ENCODE measurements around the gene GJA3. TPM values are rescaled to one million over a fixed set of nuclear protein-coding genes. Genes with fewer than 3 reads are reported as not detected.
A peak's percentile ranks its signal among the peaks of the same experiment; 100 is the strongest.

GJA3 gene
- total RNA-seq, 1 experiment from 2014 or later, result 0.15 TPM

DNA sequence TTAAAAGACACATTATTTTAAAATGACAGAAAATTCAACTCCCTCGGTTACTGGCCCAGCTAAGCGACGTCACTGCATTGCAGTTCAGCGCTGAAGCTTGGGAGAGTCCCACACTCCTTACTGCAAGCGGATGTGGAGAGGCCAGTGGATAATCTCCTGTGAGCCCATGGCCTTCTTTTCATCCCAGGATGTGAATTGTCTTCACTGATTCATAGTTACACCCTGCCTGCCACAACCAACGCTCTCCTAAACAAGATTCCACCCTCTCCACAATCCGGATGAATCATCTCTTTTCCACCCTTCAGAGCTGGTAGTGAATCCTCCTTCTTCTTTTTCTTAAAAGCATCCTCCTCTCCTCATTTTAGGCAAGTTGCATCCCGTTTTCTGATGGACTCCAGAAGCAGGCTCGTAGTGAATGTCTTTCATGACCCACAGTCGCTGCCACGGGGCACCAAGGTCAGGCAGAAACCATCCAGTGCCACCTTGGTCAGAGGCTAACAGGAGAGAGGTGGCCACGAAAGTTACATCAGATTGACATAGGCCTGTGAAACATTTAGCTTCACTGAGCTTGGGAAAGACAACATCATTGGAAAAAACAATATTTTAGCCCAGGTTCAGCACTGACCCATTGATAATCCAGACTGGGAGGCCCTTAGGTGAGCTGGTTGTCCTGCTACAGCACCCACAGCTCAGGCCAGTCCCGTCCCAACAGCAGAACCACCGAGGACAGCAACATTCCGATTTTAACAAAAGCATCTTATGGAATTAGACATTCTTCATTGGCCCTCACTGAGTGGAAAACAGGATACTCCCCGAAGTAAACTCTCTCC lies 29.8 kb upstream of the GJA3 start:
- BruUV-seq (replicated peaks), result no TSS peak
- POLR2A ChIA-PET (ENCODE audit: unreplicated experiment), result interaction anchor here (0.6 kb wide), 1 partner anchor 180 kb away, joined by 10 read pairs; no protein-coding TSS in a partner anchor
- H3K4me1 ChIP-seq (replicated peaks; ENCODE audit: insufficient read depth), result peaks cover 19% of the 10 kb centered on the region

GRCh38 chr13:20190076-20190475 lies 29.2 kb upstream of the GJA3 start:
- Histone ChIP-seq H3K27ac (no peak overlapping the region), H3F3A (ENCODE audit: insufficient read depth, low read depth) (peaks cover 16% of the 10 kb centered on the region; the same call in 1 of the 2 replicates), H3K9me3 (ENCODE audit: insufficient read depth, low read depth) (no peaks in the 10 kb centered on the region), H3K4me2 (peak overlapping the region; percentile 85), H3K4me1 (replicated peaks; ENCODE audit: insufficient read depth) (peaks cover 19% of the 10 kb centered on the region), H3K4me3 (no peak overlapping the region), H2AFZ (no peak overlapping the region), H4K20me1 (ENCODE audit: insufficient read depth) (no peaks in the 10 kb centered on the region; the same call in 1 of the 2 replicates), H3K79me2 (ENCODE audit: low read depth) (peaks cover 13% of the 10 kb centered on the region; the same call in 1 of the 2 replicates), H3K36me3 (ENCODE audit: low read depth) (peaks cover 11% of the 10 kb centered on the region; the same call in 1 of the 2 replicates), H3K9me2 (ENCODE audit: insufficient read depth) (no peaks in the 10 kb centered on the region), H3K27me3 (ENCODE audit: insufficient read depth, low read depth) (no peaks in the 10 kb centered on the region)
- intact Hi-C loops (cut with micrococcal nuclease; ENCODE audit: unreplicated experiment), result loop anchor here (10.0 kb wide), 1 partner anchor 735 kb away; no protein-coding TSS in a partner anchor
- POLR2A ChIA-PET (ENCODE audit: unreplicated experiment), result no interaction called here
- CTCF ChIA-PET, result interaction anchor here (0.6 kb wide), 1 partner anchor 53 kb away, joined by 3 read pairs; no protein-coding TSS in a partner anchor
- TF ChIP-seq, protein P1, sequence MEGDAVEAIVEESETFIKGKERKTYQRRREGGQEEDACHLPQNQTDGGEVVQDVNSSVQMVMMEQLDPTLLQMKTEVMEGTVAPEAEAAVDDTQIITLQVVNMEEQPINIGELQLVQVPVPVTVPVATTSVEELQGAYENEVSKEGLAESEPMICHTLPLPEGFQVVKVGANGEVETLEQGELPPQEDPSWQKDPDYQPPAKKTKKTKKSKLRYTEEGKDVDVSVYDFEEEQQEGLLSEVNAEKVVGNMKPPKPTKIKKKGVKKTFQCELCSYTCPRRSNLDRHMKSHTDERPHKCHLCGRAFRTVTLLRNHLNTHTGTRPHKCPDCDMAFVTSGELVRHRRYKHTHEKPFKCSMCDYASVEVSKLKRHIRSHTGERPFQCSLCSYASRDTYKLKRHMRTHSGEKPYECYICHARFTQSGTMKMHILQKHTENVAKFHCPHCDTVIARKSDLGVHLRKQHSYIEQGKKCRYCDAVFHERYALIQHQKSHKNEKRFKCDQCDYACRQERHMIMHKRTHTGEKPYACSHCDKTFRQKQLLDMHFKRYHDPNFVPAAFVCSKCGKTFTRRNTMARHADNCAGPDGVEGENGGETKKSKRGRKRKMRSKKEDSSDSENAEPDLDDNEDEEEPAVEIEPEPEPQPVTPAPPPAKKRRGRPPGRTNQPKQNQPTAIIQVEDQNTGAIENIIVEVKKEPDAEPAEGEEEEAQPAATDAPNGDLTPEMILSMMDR (conservative IDR thresholded peaks at IDR 0.05), result no peak
- TF ChIP-seq EZH2 (IDR thresholded peaks at IDR 0.05; ENCODE audit: low read depth), result no peak
- DNase-seq, result no peak
- no TSS peak for BruUV-seq (replicated peaks)

More for the DNA sequence above, 29.8 kb upstream of the GJA3 start:
- no peak overlapping the region for H2AFZ ChIP-seq
- H3K27ac ChIP-seq, result no peak overlapping the region
- no peak for DNase-seq
- no peaks in the 10 kb centered on the region for H3K27me3 ChIP-seq (ENCODE audit: insufficient read depth, low read depth)
- peak overlapping the region; percentile 85 for H3K4me2 ChIP-seq
- H3K9me2 ChIP-seq (ENCODE audit: insufficient read depth), result no peaks in the 10 kb centered on the region
- peaks cover 13% of the 10 kb centered on the region; the same call in 1 of the 2 replicates for H3K79me2 ChIP-seq (ENCODE audit: low read depth)
- H3K36me3 ChIP-seq (ENCODE audit: low read depth), result peaks cover 11% of the 10 kb centered on the region; the same call in 1 of the 2 replicates
- CTCF ChIA-PET, result interaction anchor here (0.7 kb wide), 1 partner anchor 16 kb away, joined by 3 read pairs; no protein-coding TSS in a partner anchor
- TF ChIP-seq EZH2 (IDR thresholded peaks at IDR 0.05; ENCODE audit: low read depth), result no peak
- TF ChIP-seq, protein P1 (conservative IDR thresholded peaks at IDR 0.05), result no peak
- peak overlapping the region; percentile 70 for H3K4me3 ChIP-seq
- intact Hi-C loops (cut with micrococcal nuclease; ENCODE audit: unreplicated experiment), result loop anchor here (10.0 kb wide), 1 partner anchor 734 kb away; no protein-coding TSS in a partner anchor
- no peaks in the 10 kb centered on the region; the same call in 1 of the 2 replicates for H4K20me1 ChIP-seq (ENCODE audit: insufficient read depth)
- H3K9me3 ChIP-seq (ENCODE audit: insufficient read depth, low read depth), result no peaks in the 10 kb centered on the region
- H3F3A ChIP-seq (ENCODE audit: insufficient read depth, low read depth), result peaks cover 16% of the 10 kb centered on the region; the same call in 1 of the 2 replicates

DNA sequence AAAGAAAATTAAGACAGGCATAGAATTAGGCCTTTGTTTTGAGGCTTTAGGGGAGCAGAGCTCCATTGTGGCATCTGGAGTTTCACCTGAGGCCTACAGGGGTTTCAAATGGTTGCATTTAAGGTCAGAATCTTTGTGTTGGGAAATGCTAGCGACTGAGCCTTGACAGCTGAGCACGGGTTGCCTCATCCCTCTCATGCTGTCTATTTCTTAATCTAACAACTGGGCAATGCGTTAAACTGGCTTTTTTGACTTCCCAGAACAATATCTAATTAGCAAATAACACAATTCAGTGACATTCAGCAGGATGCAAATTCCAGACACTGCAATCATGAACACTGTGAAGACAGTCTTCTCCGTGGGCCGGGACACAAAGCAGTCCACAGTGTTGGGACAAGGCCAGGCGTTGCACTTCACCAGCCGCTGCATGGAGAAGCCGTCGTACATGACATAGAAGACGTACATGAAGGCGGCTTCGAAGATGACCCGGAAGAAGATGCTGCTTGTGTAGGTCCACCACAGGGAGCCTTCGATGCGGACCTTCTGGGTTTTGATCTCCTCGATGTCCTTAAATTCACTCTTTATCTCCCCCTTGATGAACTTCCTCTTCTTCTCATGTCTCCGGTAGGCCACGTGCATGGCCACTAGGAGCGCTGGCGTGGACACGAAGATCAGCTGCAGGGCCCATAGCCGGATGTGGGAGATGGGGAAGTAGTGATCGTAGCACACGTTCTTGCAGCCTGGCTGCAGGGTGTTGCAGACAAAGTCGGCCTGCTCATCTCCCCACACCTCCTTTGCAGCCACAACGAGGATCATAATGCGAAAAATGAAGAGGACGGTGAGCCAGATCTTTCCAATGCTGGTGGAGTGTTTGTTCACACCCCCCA lies 28.1 kb upstream of the GJA3 start:
- no peak overlapping the region for H2AFZ ChIP-seq
- ChIA-PET CTCF (no interaction called here), POLR2A (ENCODE audit: unreplicated experiment) (no interaction called here)
- no peak overlapping the region for H3K27ac ChIP-seq
- no peaks in the 10 kb centered on the region for H3K9me2 ChIP-seq (ENCODE audit: insufficient read depth)
- peaks cover 9% of the 10 kb centered on the region; the same call in 1 of the 2 replicates for H3F3A ChIP-seq (ENCODE audit: insufficient read depth, low read depth)
- peaks cover 19% of the 10 kb centered on the region for H3K4me1 ChIP-seq (replicated peaks; ENCODE audit: insufficient read depth)
- peaks cover 11% of the 10 kb centered on the region; the same call in 1 of the 2 replicates for H3K36me3 ChIP-seq (ENCODE audit: low read depth)
- H3K79me2 ChIP-seq (ENCODE audit: low read depth), result peaks cover 13% of the 10 kb centered on the region; the same call in 1 of the 2 replicates
- H3K4me2 ChIP-seq, result no peak overlapping the region
- H3K9me3 ChIP-seq (ENCODE audit: insufficient read depth, low read depth), result no peaks in the 10 kb centered on the region
- intact Hi-C loops (cut with micrococcal nuclease; ENCODE audit: unreplicated experiment), result no loop called here
- no peak for TF ChIP-seq EZH2 (IDR thresholded peaks at IDR 0.05; ENCODE audit: low read depth)
- TF ChIP-seq, protein P1 (conservative IDR thresholded peaks at IDR 0.05), result no peak
- no TSS peak for BruUV-seq (replicated peaks)
- no peaks in the 10 kb centered on the region for H3K27me3 ChIP-seq (ENCODE audit: insufficient read depth, low read depth)
- H3K4me3 ChIP-seq, result no peak overlapping the region
- no peak for DNase-seq
- H4K20me1 ChIP-seq (ENCODE audit: insufficient read depth), result no peaks in the 10 kb centered on the region; the same call in 1 of the 2 replicates

All from PC-9 (cell line).